GM21717 (cell line): ENCODE measurements around the gene DPT.

Experiments
- ATAC-seq: cut with Tn5 transposase; IDR thresholded peaks from one replicate; pipeline ENCODE4 v1.9.1; 2021; ENCODE audit warnings: mild to moderate bottlenecking, moderate library complexity; ENCODE audit not compliant: unreplicated experiment

The DPT gene

GRCh38 chr1:168671782-168672181 is 57.2 kb downstream of the DPT start:
- ATAC-seq: no peak

- no peak for ATAC-seq
Measured at GRCh38 chr1:168665975-168666374, 63.0 kb downstream of the DPT start.

GRCh38 chr1:168664069-168664834 is 64.8 kb downstream of the DPT start:
- ATAC-seq: no peak

- ATAC-seq: no peak
Measured at GRCh38 chr1:168656485-168656884, 72.5 kb downstream of the DPT start.

- no peak for ATAC-seq
Measured at GRCh38 chr1:168654198-168654915, 74.6 kb downstream of the DPT start.

- ATAC-seq: no peak
Measured at GRCh38 chr1:168653567-168653966, 75.4 kb downstream of the DPT start.

- no peak for ATAC-seq
Measured at GRCh38 chr1:168645721-168646120, 83.3 kb downstream of the DPT start.
